ENCODE measurements around the gene KCNIP1. TPM values are rescaled to one million over a fixed set of nuclear protein-coding genes. Genes with fewer than 3 reads are reported as not detected.

The KCNIP1 gene
- total and polyA plus RNA-seq, 2 of the 13 experiments (the other 11 are each of a cell fraction or from before 2014, with no cell fraction given): not detected

DNA sequence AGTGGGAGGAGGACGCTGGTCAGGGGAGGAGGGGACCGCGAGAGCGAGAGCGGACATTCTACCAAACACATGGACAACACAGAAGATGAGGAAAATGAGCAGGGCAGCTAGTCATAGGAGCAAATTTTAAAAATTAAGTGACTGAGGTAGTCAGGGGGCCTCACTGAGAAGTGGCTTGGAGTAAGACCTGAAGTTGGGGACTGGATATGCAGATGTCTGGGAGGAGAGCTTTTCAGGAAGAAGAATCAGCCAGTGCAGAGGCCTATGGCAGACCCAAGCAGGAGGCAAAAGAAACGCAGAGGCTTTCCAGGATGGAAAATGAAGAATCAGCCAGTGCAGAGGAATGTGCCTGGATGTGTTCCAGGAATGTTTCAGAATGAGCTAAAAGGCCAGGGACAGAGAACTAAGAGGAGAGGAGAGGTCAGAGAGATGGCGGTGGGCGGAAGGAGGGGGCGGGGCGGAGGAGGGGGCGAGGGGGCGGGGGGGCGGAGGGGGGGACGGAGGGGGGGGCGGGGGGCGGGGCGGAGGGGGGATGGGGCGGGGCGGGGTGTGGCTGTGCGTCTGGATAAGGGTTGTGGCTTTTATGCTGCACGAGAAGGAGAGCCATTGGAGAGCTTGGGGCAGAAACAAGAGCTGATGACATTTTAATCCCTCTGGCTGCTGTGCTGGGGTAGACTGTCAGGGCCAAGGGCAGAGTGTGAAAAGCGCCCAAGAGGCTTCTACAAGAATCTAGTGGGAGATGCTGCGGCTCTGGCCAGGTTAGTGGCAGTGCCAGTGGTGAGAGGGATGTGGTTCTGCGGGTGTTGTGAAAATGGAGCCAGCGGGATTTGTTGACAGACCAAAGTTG is 129.6 kb downstream of the KCNIP1 start:
- POLR2A ChIA-PET: no interaction called here

More for the DNA sequence above, 129.6 kb downstream of the KCNIP1 start:
- Histone ChIP-seq H3K4me2 (ENCODE audit: low read depth, low read length) (peak overlapping the region; percentile 62), H4K20me1 (ENCODE audit: insufficient read depth, low read length) (no peaks in the 10 kb centered on the region), H3K36me3 (replicated peaks in 1 of 2; ENCODE audit: control insufficient read depth in 1 of 2, insufficient read depth in 2 of 2, low read length in 2 of 2) (no peaks in the 10 kb centered on the region), H3K79me2 (ENCODE audit: insufficient read depth, low read length) (no peaks in the 10 kb centered on the region), H3K27me3 (ENCODE audit: control insufficient read depth in 1 of 2, insufficient read depth in 2 of 2, low read length in 2 of 2) (peaks cover 2 to 4% of the 10 kb centered on the region in 2 experiments; a peak in 2 of 5 replicates), H3K9me3 (ENCODE audit: low read length) (no peaks in the 10 kb centered on the region), H3K27ac (ENCODE audit: extremely low read length, insufficient read depth, low read length) (no peak overlapping the region), H3K4me1 (ENCODE audit: insufficient read depth, low read length) (peaks cover 11% of the 10 kb centered on the region; the same call in 1 of the 2 replicates), H3K4me3 (replicated peaks in 1 of 3; ENCODE audit: insufficient read depth in 1 of 3, low read depth in 2 of 3, low read length in 3 of 3) (no peak overlapping the region), H2AFZ (ENCODE audit: low read length) (no peak overlapping the region), H3K9ac (ENCODE audit: insufficient read depth, low read depth, low read length) (no peak overlapping the region)
- BruUV-seq (replicated peaks): no TSS peak
- TF ChIP-seq ZBTB3 (CRISPR knock-in tag; IDR thresholded peaks at IDR 0.05; ENCODE audit: borderline replicate concordance, low read depth) (no peak), ATRX (CRISPR knock-in tag; IDR thresholded peaks at IDR 0.05; ENCODE audit: borderline replicate concordance) (no peak), ZNF776 (CRISPR knock-in tag; IDR thresholded peaks at IDR 0.05) (no peak), ZNF263 (CRISPR knock-in tag; IDR thresholded peaks at IDR 0.05) (peak; percentile 92), DNMT1 (CRISPR knock-in tag; IDR thresholded peaks at IDR 0.05) (no peak)
- TF ChIP-seq, protein P1, sequence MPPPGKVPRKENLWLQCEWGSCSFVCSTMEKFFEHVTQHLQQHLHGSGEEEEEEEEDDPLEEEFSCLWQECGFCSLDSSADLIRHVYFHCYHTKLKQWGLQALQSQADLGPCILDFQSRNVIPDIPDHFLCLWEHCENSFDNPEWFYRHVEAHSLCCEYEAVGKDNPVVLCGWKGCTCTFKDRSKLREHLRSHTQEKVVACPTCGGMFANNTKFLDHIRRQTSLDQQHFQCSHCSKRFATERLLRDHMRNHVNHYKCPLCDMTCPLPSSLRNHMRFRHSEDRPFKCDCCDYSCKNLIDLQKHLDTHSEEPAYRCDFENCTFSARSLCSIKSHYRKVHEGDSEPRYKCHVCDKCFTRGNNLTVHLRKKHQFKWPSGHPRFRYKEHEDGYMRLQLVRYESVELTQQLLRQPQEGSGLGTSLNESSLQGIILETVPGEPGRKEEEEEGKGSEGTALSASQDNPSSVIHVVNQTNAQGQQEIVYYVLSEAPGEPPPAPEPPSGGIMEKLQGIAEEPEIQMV (CRISPR knock-in tag; IDR thresholded peaks at IDR 0.05; ENCODE audit: low read depth): no peak
- ATAC-seq (peak; percentile 14; the same call in 2 of the 3 replicates), DNase-seq (ENCODE audit: low spot score) (peak; percentile 27), FAIRE-seq (no peak)
- intact Hi-C loops (cut with micrococcal nuclease; ENCODE audit: unreplicated experiment) (loop anchor here (1.0 to 10.0 kb wide), 2 partner anchors 29 to 111 kb away; no protein-coding TSS in a partner anchor), in situ Hi-C loops (cut with HindIII; ENCODE audit: extremely low pct_ligation_motif_present, low pct_unique_long_range_greater_than_20kb) (no loop called here)
- CTCF ChIA-PET (ENCODE audit: low intra/inter-chr PET ratio, low total read pairs): interaction anchor here (1.4 to 1.6 kb wide), 2 partner anchors 30 to 198 kb away, joined by 9 to 12 read pairs; no protein-coding TSS in a partner anchor
- WGBS (ENCODE audit: low lambda C conversion rate): 4% methylated on average over 23 of the region's 25 CpGs

All from HepG2 (cell line).